Measurements from ENCODE around the gene RNF14.
A peak's percentile ranks its signal among the peaks of the same experiment; 100 is the strongest.

The RNF14 gene

DNA sequence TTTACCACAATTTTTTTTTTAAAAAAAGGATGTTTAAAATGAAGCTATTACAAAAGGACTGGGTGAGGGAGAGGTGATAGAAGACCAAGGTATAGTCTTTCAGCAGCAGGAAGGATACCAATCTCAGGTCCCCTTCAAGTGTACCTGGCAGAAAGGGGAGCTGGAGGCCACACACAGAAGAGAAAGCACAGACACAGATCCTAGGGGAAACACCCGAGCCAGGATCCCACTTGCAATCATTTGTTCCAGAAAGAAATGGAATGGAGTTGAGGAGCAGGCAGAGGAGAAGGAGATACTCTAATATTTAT is 38.3 kb downstream of the RNF14 start:
- TF ChIP-seq, protein P1, sequence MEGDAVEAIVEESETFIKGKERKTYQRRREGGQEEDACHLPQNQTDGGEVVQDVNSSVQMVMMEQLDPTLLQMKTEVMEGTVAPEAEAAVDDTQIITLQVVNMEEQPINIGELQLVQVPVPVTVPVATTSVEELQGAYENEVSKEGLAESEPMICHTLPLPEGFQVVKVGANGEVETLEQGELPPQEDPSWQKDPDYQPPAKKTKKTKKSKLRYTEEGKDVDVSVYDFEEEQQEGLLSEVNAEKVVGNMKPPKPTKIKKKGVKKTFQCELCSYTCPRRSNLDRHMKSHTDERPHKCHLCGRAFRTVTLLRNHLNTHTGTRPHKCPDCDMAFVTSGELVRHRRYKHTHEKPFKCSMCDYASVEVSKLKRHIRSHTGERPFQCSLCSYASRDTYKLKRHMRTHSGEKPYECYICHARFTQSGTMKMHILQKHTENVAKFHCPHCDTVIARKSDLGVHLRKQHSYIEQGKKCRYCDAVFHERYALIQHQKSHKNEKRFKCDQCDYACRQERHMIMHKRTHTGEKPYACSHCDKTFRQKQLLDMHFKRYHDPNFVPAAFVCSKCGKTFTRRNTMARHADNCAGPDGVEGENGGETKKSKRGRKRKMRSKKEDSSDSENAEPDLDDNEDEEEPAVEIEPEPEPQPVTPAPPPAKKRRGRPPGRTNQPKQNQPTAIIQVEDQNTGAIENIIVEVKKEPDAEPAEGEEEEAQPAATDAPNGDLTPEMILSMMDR (IDR thresholded peaks at IDR 0.05; ENCODE audit: low read depth, low read length, missing control alignments): no peak
- no peak for DNase-seq (ENCODE audit: low read depth)
- H3K4me3 ChIP-seq (ENCODE audit: low read depth, low read length): no peak overlapping the region

DNA sequence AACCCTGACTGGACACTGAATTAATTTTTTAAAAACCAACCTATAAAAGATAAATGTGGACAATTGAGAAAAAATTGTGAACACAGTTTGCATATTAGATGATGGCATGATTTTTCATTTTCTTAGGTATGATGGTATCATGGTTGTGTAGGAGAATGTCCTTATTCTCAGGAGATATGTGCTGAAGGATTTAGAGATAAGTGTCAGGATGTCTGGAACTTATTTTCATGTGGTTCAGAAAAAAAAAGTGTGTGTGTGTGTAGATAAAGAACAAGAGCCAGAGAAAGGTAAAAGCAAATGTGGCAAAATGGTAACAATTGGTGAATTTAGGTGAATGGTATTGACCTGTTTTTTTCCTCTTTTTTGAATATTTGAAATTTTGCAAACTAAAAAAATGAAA is 39.9 kb downstream of the RNF14 start:
- TF ChIP-seq, protein P1 (IDR thresholded peaks at IDR 0.05; ENCODE audit: low read depth, low read length, missing control alignments): no peak
- DNase-seq (ENCODE audit: low read depth): no peak
- H3K4me3 ChIP-seq (ENCODE audit: low read depth, low read length): no peak overlapping the region

DNA sequence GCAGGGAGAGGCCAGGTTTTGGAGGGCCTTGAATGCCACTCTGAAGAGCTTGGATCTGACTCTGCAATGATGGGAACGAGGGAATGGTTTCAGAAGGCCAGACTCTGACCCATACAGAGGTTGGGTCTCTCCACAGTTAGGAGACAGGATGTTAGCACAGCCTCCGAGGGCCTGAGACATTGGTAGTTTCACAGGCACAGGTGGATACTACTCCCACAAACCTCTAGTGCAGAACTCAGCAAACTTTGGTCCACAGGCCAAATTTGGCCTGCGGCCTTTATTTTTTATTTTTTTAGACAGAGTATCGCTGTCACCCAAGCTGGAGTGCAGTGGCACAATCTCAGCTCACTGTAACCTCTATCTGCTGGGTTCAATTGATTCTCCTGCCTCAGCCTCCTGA is 41.0 kb downstream of the RNF14 start:
- DNase-seq (ENCODE audit: low read depth): no peak
- TF ChIP-seq, protein P1 (IDR thresholded peaks at IDR 0.05; ENCODE audit: low read depth, low read length, missing control alignments): no peak
- H3K4me3 ChIP-seq (ENCODE audit: low read depth, low read length): no peak overlapping the region

DNA sequence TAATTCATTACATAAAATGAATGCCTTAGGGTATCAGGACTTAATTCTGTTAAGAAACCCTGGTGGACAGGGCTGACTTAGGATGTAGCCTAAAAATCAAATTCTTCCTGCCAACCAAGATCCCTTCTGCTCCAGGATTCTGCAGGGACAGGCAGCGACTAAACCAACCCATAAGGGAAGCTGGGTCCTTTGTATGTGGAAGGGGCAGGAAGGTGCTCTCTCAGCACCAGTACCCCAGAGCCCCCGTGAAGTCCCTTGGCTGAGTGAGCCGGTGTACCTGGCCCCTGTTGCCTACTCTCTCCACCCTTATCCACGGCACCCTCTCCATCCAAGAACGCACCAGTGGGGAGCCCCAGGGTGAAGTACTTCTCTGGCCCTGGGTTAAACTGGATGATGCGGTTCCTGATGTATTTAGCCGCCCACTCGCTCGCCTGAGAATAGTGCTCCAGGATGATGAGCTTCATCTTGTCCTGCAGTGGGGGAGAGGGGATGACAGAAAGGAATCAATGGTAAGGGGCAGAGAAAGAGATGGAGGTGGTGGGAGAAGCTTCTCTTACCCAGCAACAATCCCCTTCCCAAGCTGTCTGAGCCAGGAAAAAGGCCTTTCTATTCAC is 42.8 kb downstream of the RNF14 start:
- DNase-seq (ENCODE audit: low read depth): no peak
- TF ChIP-seq, protein P1 (IDR thresholded peaks at IDR 0.05; ENCODE audit: low read depth, low read length, missing control alignments): no peak
- no peak overlapping the region for H3K4me3 ChIP-seq (ENCODE audit: low read depth, low read length)

DNA sequence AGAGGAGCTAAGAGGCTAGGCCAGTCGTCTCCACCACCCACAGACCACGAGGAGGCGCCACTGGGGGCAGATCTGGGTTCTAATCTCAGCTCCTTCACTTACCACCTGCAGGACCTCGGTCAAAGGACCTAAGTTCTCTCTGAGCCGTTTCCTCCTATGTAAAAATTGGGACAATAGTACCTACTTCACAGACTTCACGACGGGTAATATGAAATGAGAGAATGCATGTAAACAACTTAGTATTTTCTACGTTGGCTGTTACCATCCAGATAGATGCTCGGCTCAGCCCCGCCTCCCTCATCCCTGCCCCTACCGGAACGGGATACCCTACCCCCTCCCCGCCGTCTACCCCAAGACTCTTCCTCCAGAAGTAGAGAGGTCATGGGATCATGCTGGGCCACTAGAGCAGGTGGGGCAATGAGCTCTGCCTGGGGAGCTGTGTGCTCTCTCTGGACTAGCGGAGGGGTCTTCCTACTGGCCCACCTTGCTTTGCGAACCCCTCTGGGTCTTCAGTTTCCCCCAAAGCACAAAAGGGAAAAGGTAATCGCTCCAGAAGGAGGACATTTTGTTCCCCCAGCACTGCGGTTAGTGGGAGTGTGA is 43.4 kb downstream of the RNF14 start:
- DNase-seq (ENCODE audit: low read depth): no peak
- H3K4me3 ChIP-seq (ENCODE audit: low read depth, low read length): peak overlapping the region; percentile 24
- TF ChIP-seq, protein P1 (IDR thresholded peaks at IDR 0.05; ENCODE audit: low read depth, low read length, missing control alignments): peak; percentile 51

GRCh38 chr5:142012792-142013388 is 44.0 kb downstream of the RNF14 start, which contains the start of gene GNPDA1:
Gene GNPDA1, minus strand, starts transcription at chr5:142013027. Its CDS starts 992 bp downstream, at chr5:142012035.
- DNase-seq (ENCODE audit: low read depth): no peak
- peak within 1 kb of the TSS; percentile 24 for H3K4me3 ChIP-seq (ENCODE audit: low read depth, low read length)
- TF ChIP-seq, protein P1 (IDR thresholded peaks at IDR 0.05; ENCODE audit: low read depth, low read length, missing control alignments): peak; percentile 3

All from GM12864 (cell line).